DOHH2 (cell line): ENCODE results near the gene MTHFR.

Experiments
- CTCF ChIP-seq: fragments of 200-600 bp; sonication (generic); IDR thresholded peaks from one replicate; pipeline ENCODE4 v1.5.1; 2014; ENCODE audit warnings: antibody characterized with exemption, mild to moderate bottlenecking, low read depth, low read length; ENCODE audit not compliant: poor library complexity, severe bottlenecking
- EZH2phosphoT487 ChIP-seq: fragments of 200-600 bp; sonication (generic); IDR thresholded peaks from 2 replicates; pipeline ENCODE4 v1.6.1; 2017; ENCODE audit warnings: borderline replicate concordance, mild to moderate bottlenecking, antibody characterized with exemption, low read length, moderate library complexity, mixed read lengths

- TF ChIP-seq CTCF: no peak
- no peak for TF ChIP-seq EZH2phosphoT487
These were observed 22.2 kb downstream of the MTHFR start for GRCh38 chr1:11783556-11783955.
